Measurements from ENCODE around the gene DEFB119.

DNA sequence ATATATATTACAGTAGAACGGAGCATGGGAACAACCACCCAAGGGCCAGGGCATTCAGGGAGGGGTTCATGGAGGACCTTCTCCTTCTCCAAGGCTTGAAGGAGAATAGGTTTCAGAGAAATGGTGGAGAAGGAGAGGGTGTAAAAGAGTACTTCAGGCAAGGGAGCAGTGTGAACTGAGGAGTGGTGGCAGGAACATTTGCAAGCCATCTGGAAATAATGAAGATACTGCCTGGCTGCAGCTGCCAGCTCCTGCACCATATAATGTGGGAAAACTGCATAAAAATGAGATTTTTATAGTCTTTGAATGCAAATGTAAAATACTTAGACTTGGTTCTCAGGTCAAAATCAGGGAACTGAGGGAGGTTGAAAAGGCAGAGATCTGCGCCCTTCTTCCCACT, 25.3 kb upstream of the DEFB119 start:
- TF ChIP-seq, protein P1, sequence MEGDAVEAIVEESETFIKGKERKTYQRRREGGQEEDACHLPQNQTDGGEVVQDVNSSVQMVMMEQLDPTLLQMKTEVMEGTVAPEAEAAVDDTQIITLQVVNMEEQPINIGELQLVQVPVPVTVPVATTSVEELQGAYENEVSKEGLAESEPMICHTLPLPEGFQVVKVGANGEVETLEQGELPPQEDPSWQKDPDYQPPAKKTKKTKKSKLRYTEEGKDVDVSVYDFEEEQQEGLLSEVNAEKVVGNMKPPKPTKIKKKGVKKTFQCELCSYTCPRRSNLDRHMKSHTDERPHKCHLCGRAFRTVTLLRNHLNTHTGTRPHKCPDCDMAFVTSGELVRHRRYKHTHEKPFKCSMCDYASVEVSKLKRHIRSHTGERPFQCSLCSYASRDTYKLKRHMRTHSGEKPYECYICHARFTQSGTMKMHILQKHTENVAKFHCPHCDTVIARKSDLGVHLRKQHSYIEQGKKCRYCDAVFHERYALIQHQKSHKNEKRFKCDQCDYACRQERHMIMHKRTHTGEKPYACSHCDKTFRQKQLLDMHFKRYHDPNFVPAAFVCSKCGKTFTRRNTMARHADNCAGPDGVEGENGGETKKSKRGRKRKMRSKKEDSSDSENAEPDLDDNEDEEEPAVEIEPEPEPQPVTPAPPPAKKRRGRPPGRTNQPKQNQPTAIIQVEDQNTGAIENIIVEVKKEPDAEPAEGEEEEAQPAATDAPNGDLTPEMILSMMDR (IDR thresholded peaks at IDR 0.05): no peak
- no peak for TF ChIP-seq POLR2A (IDR thresholded peaks at IDR 0.05)
